ENCODE results near the gene ABHD12.

Gene ABHD12

GRCh38 chr20:25289886-25290597 lies 100.6 kb downstream of the ABHD12 start:
- no peak for DNase-seq (ENCODE audit: low read depth, low spot score)
- WGBS (ENCODE audit: insufficient coverage, insufficient read length) = no CpG with 5 or more reads among the region's 24 CpGs
- peaks cover 20% of the 10 kb centered on the region for H3K36me3 ChIP-seq (ENCODE audit: control insufficient read depth, insufficient read depth, low read length)
- no peak overlapping the region for H3K27ac ChIP-seq (ENCODE audit: low read length)
- H3K4me1 ChIP-seq (ENCODE audit: control insufficient read depth, insufficient read depth, low read length) = no peaks in the 10 kb centered on the region
- no peaks in the 10 kb centered on the region for H3K27me3 ChIP-seq (ENCODE audit: control insufficient read depth, insufficient read depth, low read length)
- H3K9me3 ChIP-seq (ENCODE audit: control insufficient read depth, insufficient read depth, low read length) = no peaks in the 10 kb centered on the region
- no peak overlapping the region for H3K4me3 ChIP-seq (ENCODE audit: low read length)

- Histone ChIP-seq H3K4me1 (ENCODE audit: control insufficient read depth, insufficient read depth, low read length) (no peaks in the 10 kb centered on the region), H3K27me3 (ENCODE audit: control insufficient read depth, insufficient read depth, low read length) (no peaks in the 10 kb centered on the region), H3K4me3 (ENCODE audit: low read length) (no peak overlapping the region; the same call in 1 of the 2 replicates), H3K9me3 (ENCODE audit: control insufficient read depth, insufficient read depth, low read length) (no peaks in the 10 kb centered on the region), H3K27ac (ENCODE audit: low read length) (no peak overlapping the region), H3K36me3 (ENCODE audit: control insufficient read depth, insufficient read depth, low read length) (peaks cover 26% of the 10 kb centered on the region)
- WGBS (ENCODE audit: insufficient coverage, insufficient read length) = no CpG with 5 or more reads among the region's 22 CpGs
- no peak for DNase-seq (ENCODE audit: low read depth, low spot score)
Measured at GRCh38 chr20:25288291-25289181, 102.1 kb downstream of the ABHD12 start.

GRCh38 chr20:25287631-25288290 lies 102.9 kb downstream of the ABHD12 start:
- no peaks in the 10 kb centered on the region for H3K27me3 ChIP-seq (ENCODE audit: control insufficient read depth, insufficient read depth, low read length)
- H3K9me3 ChIP-seq (ENCODE audit: control insufficient read depth, insufficient read depth, low read length) = no peaks in the 10 kb centered on the region
- no peak for DNase-seq (ENCODE audit: low read depth, low spot score)
- H3K27ac ChIP-seq (ENCODE audit: low read length) = no peak overlapping the region
- H3K36me3 ChIP-seq (ENCODE audit: control insufficient read depth, insufficient read depth, low read length) = peaks cover 30% of the 10 kb centered on the region
- H3K4me1 ChIP-seq (ENCODE audit: control insufficient read depth, insufficient read depth, low read length) = no peaks in the 10 kb centered on the region
- no CpG with 5 or more reads among the region's 16 CpGs for WGBS (ENCODE audit: insufficient coverage, insufficient read length)
- no peak overlapping the region for H3K4me3 ChIP-seq (ENCODE audit: low read length)

- peaks cover 35% of the 10 kb centered on the region for H3K36me3 ChIP-seq (ENCODE audit: control insufficient read depth, insufficient read depth, low read length)
- H3K9me3 ChIP-seq (ENCODE audit: control insufficient read depth, insufficient read depth, low read length) = no peaks in the 10 kb centered on the region
- DNase-seq (ENCODE audit: low read depth, low spot score) = no peak
- no peak overlapping the region for H3K4me3 ChIP-seq (ENCODE audit: low read length)
- no peak overlapping the region for H3K27ac ChIP-seq (ENCODE audit: low read length)
- WGBS (ENCODE audit: insufficient coverage, insufficient read length) = no CpG with 5 or more reads among the region's 12 CpGs
- H3K4me1 ChIP-seq (ENCODE audit: control insufficient read depth, insufficient read depth, low read length) = no peaks in the 10 kb centered on the region; the same call in 1 of the 2 replicates
- no peaks in the 10 kb centered on the region for H3K27me3 ChIP-seq (ENCODE audit: control insufficient read depth, insufficient read depth, low read length)
Measured at GRCh38 chr20:25286917-25287316, 103.7 kb downstream of the ABHD12 start.

GRCh38 chr20:25285856-25286798 lies 104.5 kb downstream of the ABHD12 start:
- no CpG with 5 or more reads among the region's 24 CpGs for WGBS (ENCODE audit: insufficient coverage, insufficient read length)
- Histone ChIP-seq H3K27ac (ENCODE audit: low read length) (no peak overlapping the region), H3K4me1 (ENCODE audit: control insufficient read depth, insufficient read depth, low read length) (no peaks in the 10 kb centered on the region; the same call in 1 of the 2 replicates), H3K27me3 (ENCODE audit: control insufficient read depth, insufficient read depth, low read length) (no peaks in the 10 kb centered on the region), H3K9me3 (ENCODE audit: control insufficient read depth, insufficient read depth, low read length) (no peaks in the 10 kb centered on the region), H3K36me3 (ENCODE audit: control insufficient read depth, insufficient read depth, low read length) (peaks cover 37% of the 10 kb centered on the region), H3K4me3 (ENCODE audit: low read length) (no peak overlapping the region)
- no peak for DNase-seq (ENCODE audit: low read depth, low spot score)

GRCh38 chr20:25285091-25285647 lies 105.5 kb downstream of the ABHD12 start:
- no peak overlapping the region for H3K4me3 ChIP-seq (ENCODE audit: low read length)
- H3K4me1 ChIP-seq (ENCODE audit: control insufficient read depth, insufficient read depth, low read length) = no peaks in the 10 kb centered on the region; the same call in 1 of the 2 replicates
- WGBS (ENCODE audit: insufficient coverage, insufficient read length) = no CpG with 5 or more reads among the region's 26 CpGs
- peaks cover 30% of the 10 kb centered on the region for H3K36me3 ChIP-seq (ENCODE audit: control insufficient read depth, insufficient read depth, low read length)
- no peak overlapping the region for H3K27ac ChIP-seq (ENCODE audit: low read length)
- DNase-seq (ENCODE audit: low read depth, low spot score) = no peak
- no peaks in the 10 kb centered on the region for H3K27me3 ChIP-seq (ENCODE audit: control insufficient read depth, insufficient read depth, low read length)
- H3K9me3 ChIP-seq (ENCODE audit: control insufficient read depth, insufficient read depth, low read length) = no peaks in the 10 kb centered on the region

GRCh38 chr20:25284131-25284601 lies 106.5 kb downstream of the ABHD12 start:
- WGBS (ENCODE audit: insufficient coverage, insufficient read length) = no CpG with 5 or more reads among the region's 17 CpGs
- Histone ChIP-seq H3K4me1 (ENCODE audit: control insufficient read depth, insufficient read depth, low read length) (no peaks in the 10 kb centered on the region; the same call in 1 of the 2 replicates), H3K36me3 (ENCODE audit: control insufficient read depth, insufficient read depth, low read length) (peaks cover 30% of the 10 kb centered on the region), H3K27me3 (ENCODE audit: control insufficient read depth, insufficient read depth, low read length) (no peaks in the 10 kb centered on the region), H3K27ac (ENCODE audit: low read length) (no peak overlapping the region), H3K9me3 (ENCODE audit: control insufficient read depth, insufficient read depth, low read length) (no peaks in the 10 kb centered on the region), H3K4me3 (ENCODE audit: low read length) (no peak overlapping the region)
- no peak for DNase-seq (ENCODE audit: low read depth, low spot score)

GRCh38 chr20:25283221-25283951 lies 107.2 kb downstream of the ABHD12 start:
- DNase-seq (ENCODE audit: low read depth, low spot score) = no peak
- Histone ChIP-seq H3K9me3 (ENCODE audit: control insufficient read depth, insufficient read depth, low read length) (no peaks in the 10 kb centered on the region), H3K4me3 (ENCODE audit: low read length) (no peak overlapping the region), H3K4me1 (ENCODE audit: control insufficient read depth, insufficient read depth, low read length) (no peaks in the 10 kb centered on the region; the same call in 1 of the 2 replicates), H3K27me3 (ENCODE audit: control insufficient read depth, insufficient read depth, low read length) (no peaks in the 10 kb centered on the region), H3K36me3 (ENCODE audit: control insufficient read depth, insufficient read depth, low read length) (peaks cover 35% of the 10 kb centered on the region), H3K27ac (ENCODE audit: low read length) (no peak overlapping the region)
- WGBS (ENCODE audit: insufficient coverage, insufficient read length) = no CpG with 5 or more reads among the region's 24 CpGs

- H3K27ac ChIP-seq (ENCODE audit: low read length) = no peak overlapping the region
- DNase-seq (ENCODE audit: low read depth, low spot score) = no peak
- peaks cover 38% of the 10 kb centered on the region for H3K36me3 ChIP-seq (ENCODE audit: control insufficient read depth, insufficient read depth, low read length)
- no peaks in the 10 kb centered on the region; the same call in 1 of the 2 replicates for H3K4me1 ChIP-seq (ENCODE audit: control insufficient read depth, insufficient read depth, low read length)
- no peaks in the 10 kb centered on the region for H3K27me3 ChIP-seq (ENCODE audit: control insufficient read depth, insufficient read depth, low read length)
- no peak overlapping the region for H3K4me3 ChIP-seq (ENCODE audit: low read length)
- no peaks in the 10 kb centered on the region for H3K9me3 ChIP-seq (ENCODE audit: control insufficient read depth, insufficient read depth, low read length)
- WGBS (ENCODE audit: insufficient coverage, insufficient read length) = no CpG with 5 or more reads among the region's 11 CpGs
Measured at GRCh38 chr20:25282796-25283195, 107.8 kb downstream of the ABHD12 start.
